ENCODE results near the gene TMEM259. TPM values are rescaled to one million over a fixed set of nuclear protein-coding genes. Genes with fewer than 3 reads are reported as not detected.

Gene TMEM259
- total RNA-seq, 1 donor from 2014 or later: 182 TPM

DNA sequence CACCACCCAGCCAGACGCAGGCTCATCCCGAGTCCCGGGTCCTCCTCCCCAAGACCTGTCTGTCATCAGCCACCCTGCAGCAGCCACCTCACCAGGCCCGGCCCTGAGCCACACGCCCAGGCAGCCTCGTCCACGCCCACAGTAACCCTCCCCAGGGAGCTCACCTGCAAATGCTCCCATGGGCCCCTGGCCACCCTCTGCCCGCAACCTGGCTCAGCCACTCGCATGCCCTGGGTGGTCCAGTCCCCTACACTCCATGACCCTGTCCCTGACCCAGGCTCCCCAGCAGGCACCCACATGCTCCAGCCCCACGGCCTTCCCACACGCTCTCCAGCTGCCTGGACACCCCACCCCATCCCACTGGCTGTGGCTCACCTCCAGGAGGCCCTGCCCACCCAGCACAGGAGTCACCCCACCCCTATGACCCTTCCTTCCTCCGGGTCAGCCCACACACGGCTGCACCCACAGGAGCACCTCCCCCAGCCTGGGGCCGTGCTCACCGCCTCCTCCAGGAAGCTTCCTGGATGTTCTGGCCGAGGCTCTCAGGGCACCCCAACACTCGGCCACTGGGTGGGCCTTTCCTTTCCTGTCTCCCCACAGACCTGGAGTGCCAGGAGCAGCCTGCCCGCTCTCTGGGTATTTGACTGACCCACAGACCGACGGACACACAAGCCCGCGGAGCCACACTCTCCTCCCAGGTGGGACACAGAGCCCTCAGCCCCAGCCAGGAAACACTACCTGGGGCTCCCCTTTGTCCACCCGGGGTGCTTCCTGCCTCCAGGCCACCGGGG lies 3.6 kb downstream of the TMEM259 start:
- DNase-seq (ENCODE audit: low spot score): no peak

- DNase-seq (ENCODE audit: low spot score): no peak
These were observed 4.2 kb downstream of the TMEM259 start for GRCh38 chr19:1016647-1017114.

- no peak for DNase-seq (ENCODE audit: low spot score)
These were observed 4.9 kb downstream of the TMEM259 start for GRCh38 chr19:1015782-1016646.

GRCh38 chr19:1015061-1015781 lies 5.7 kb downstream of the TMEM259 start:
- no peak for DNase-seq (ENCODE audit: low spot score)

GRCh38 chr19:1014161-1015060 lies 6.5 kb downstream of the TMEM259 start:
- DNase-seq (ENCODE audit: low spot score): no peak

GRCh38 chr19:1013218-1013617 lies 7.7 kb downstream of the TMEM259 start:
- no peak for DNase-seq (ENCODE audit: low spot score)

- no peak for DNase-seq (ENCODE audit: low spot score)
These were observed 8.6 kb downstream of the TMEM259 start for GRCh38 chr19:1012334-1012733.

DNA sequence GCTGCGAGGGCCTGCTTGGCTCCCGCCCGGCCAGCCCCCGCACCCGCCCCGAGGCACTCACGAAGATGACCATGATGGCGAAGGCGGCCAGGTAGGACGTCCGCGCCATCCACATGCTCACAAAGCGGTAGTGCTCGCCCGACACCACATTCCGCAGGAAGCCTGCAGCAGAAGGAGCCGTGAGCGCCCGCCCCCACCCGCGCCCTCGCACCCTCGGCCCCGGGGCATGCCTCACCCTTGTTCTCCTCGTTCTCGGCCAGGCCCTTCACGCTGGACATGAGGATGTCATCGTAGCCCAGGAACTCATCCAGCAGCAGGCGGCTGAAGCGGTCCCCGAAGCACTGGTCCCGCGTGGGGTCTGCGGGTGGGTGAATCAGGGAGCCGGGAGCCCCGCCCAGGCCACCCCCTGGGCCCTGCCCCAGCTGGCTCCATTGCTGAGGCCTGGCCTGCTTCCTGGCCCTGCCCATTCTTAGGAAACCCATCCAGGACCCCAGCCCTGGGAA lies 9.0 kb downstream of the TMEM259 start:
- DNase-seq (ENCODE audit: low spot score): no peak

- no peak for DNase-seq (ENCODE audit: low spot score)
These were observed 10.1 kb downstream of the TMEM259 start for GRCh38 chr19:1010586-1011510.

GRCh38 chr19:1009981-1010538 lies 10.9 kb downstream of the TMEM259 start:
- no peak for DNase-seq (ENCODE audit: low spot score)

DNA sequence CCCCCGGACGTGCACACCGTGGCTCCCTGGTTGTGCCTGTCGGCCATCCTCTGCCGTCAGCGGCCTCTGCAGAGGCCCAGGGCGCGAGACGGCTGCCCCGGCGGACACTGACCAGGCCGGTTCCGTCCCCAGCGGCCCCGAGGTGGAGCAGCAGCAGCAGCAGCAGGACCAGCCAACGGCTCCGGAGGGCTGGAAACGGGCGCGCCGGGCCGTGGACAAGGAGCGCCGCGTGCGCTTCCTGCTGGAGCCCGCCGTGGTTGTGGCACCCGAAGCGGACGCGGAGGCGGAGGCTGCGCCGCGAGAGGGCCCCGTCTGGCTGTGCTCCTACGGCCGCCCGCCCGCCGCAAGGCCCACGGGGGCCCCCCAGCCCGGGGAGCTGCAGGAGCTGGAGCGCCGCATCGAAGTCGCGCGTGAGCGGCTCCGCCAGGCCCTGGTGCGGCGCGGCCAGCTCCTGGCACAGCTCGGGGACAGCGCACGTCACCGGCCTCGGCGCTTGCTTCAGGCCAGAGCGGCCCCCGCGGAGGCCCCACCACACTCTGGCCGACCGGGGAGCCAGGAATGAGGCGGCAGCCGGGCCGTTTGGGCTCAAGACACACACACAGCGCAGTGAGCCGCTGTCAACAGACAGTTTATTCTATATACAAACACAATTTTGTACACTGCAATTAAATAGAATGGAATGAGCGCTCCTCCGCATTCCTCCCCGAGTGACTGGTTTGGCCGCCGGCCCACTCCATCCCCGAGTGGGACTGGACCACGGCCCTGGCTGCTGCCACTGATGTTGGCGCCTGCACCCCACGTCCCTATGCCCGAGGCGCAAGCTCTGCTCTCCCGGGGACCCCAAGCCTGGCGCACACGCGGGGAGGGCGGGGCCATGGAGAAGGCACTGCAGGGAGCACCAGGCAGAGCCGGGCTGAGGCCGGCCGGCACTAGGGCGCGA lies 11.6 kb downstream of the TMEM259 start:
- no peak for DNase-seq (ENCODE audit: low spot score)

GRCh38 chr19:1008268-1009040 lies 12.5 kb downstream of the TMEM259 start:
- DNase-seq (ENCODE audit: low spot score): no peak

DNA sequence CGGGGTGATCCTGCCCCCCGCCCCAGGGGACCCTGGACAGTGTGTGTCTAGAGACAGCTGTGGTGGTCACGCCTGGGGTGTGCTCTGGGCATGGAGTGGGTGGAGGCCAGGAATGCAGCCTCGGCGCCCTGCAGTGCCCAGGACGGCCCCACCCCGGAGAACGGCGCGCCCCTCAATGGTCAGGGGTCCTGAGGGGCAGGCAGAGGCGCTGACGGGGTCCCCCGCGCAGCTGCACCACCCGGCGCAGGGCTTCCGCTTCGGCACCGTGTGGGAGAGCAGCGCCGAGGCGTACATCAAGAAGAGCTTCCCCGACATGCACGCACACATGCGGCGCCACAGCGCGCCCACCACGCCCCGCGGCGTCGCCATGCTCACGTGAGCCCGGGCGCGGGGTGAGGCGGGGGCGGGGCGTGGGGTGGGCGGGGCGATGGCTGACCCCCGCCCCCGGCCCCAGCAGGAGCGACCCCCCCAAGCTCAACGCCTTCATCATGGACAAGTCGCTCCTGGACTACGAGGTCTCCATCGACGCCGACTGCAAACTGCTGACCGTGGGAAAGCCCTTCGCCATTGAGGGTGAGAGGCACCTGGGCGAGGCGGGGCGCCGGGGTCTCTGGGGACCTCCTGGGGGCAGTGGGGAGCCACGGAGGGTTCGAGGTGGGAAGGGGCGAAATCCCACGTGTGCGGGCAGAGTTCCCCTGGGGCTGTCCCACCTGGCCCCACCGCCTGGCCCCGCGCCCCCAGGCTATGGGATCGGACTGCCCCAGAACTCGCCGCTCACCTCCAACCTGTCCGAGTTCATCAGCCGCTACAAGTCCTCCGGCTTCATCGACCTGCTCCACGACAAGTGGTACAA lies 13.3 kb downstream of the TMEM259 start:
- no peak for DNase-seq (ENCODE audit: low spot score)

GRCh38 chr19:1006711-1007398 lies 14.1 kb downstream of the TMEM259 start:
- no peak for DNase-seq (ENCODE audit: low spot score)

GRCh38 chr19:1004803-1005664 lies 15.9 kb downstream of the TMEM259 start:
- DNase-seq (ENCODE audit: low spot score): no peak

Measured in mucosa of gallbladder (tissue), 1 donor.